Neural progenitor cell (in vitro differentiated cells): Measurements from ENCODE around the gene TBX18. TPM values are rescaled to one million over a fixed set of nuclear protein-coding genes. Genes with fewer than 3 reads are reported as not detected.

Experiments
- DNase-seq: peaks from one replicate; pipeline ENCODE4 v3.0.0-alpha.2; 2016; ENCODE audit warnings: low spot score
- H2AFZ ChIP-seq: fragments of 200-600 bp; sonication (generic); replicated peaks from 2 replicates; pipeline ENCODE4 v1.6.1; 2016; ENCODE audit warnings: antibody characterized with exemption
- H3F3A ChIP-seq: fragments of 200-600 bp; sonication (generic); 2 replicates; pipeline ENCODE4 v1.6.1; 2016; ENCODE audit warnings: antibody characterized with exemption, low read depth
- H3K27ac ChIP-seq: fragments of 200-600 bp; sonication (generic); 2 replicates; pipeline ENCODE4 v1.5.1; 2016; ENCODE audit warnings: mild to moderate bottlenecking
- H3K27me3 ChIP-seq: fragments of 200-600 bp; sonication (generic); 2 replicates; pipeline ENCODE4 v1.6.1; 2016; ENCODE audit warnings: mild to moderate bottlenecking, moderate library complexity
- H3K36me3 ChIP-seq: fragments of 200-600 bp; sonication (generic); 2 replicates; pipeline ENCODE4 v1.5.1; 2016
- H3K4me1 ChIP-seq: fragments of 200-600 bp; sonication (generic); 2 replicates; pipeline ENCODE4 v1.6.1; 2016; ENCODE audit warnings: mixed run types
- H3K4me2 ChIP-seq: fragments of 200-600 bp; sonication (generic); 2 replicates; pipeline ENCODE4 v1.6.1; 2016
- H3K4me3 ChIP-seq: fragments of 200-600 bp; sonication (generic); 2 replicates; pipeline ENCODE4 v1.5.1; 2016
- H3K79me2 ChIP-seq: fragments of 200-600 bp; sonication (generic); 2 replicates; pipeline ENCODE4 v1.6.1; 2016; ENCODE audit warnings: low read depth
- H3K9ac ChIP-seq: fragments of 200-600 bp; sonication (generic); 2 replicates; pipeline ENCODE4 v1.6.1; 2016
- H3K9me3 ChIP-seq: fragments of 200-600 bp; sonication (generic); 2 replicates; pipeline ENCODE4 v1.5.1; 2016; ENCODE audit warnings: low read depth
- H4K20me1 ChIP-seq: fragments of 200-600 bp; sonication (generic); 2 replicates; pipeline ENCODE4 v1.6.1; 2016; ENCODE audit warnings: low read depth
- H3K27ac Mint-ChIP-seq: 3 replicates; pipeline ENCODE4 v1.8.0; 2021; ENCODE audit warnings: mixed read lengths
- H3K27me3 Mint-ChIP-seq: 2 replicates; pipeline ENCODE4 v1.8.0; 2022; ENCODE audit warnings: low read depth, mild to moderate bottlenecking, inconsistent platforms, moderate library complexity, mixed read lengths; ENCODE audit not compliant: insufficient read depth
- H3K36me3 Mint-ChIP-seq: 3 replicates; pipeline ENCODE4 v1.8.0; 2021; ENCODE audit warnings: mixed read lengths
- H3K4me1 Mint-ChIP-seq: 3 replicates; pipeline ENCODE4 v1.8.0; 2021; ENCODE audit warnings: mixed read lengths
- H3K4me3 Mint-ChIP-seq: 3 replicates; pipeline ENCODE4 v1.8.0; 2021; ENCODE audit warnings: mild to moderate bottlenecking, moderate library complexity, mixed read lengths
- H3K9me3 Mint-ChIP-seq: 3 replicates; pipeline ENCODE4 v1.8.0; 2020; ENCODE audit warnings: mixed read lengths
- EZH2 ChIP-seq: fragments of 200-600 bp; sonication (generic); IDR thresholded peaks from 2 replicates; pipeline ENCODE4 v1.6.1; 2017; ENCODE audit warnings: antibody characterized with exemption, mild to moderate bottlenecking, moderate library complexity
- EZH2phosphoT487 ChIP-seq: fragments of 200-600 bp; sonication (generic); IDR thresholded peaks from 2 replicates; pipeline ENCODE4 v1.6.1; 2017; ENCODE audit warnings: antibody characterized with exemption
- total RNA-seq: library from RNA; depleted of rRNA; stranded (reverse); fragments of >200 nt; gene quantifications from 2 replicates; pipeline ENCODE4 v1.2.3, GENCODE V29; 2015; ENCODE audit warnings: low replicate concordance
- TF ChIP-seq, protein P1 (sequence below): fragments of 200-600 bp; sonication (generic); IDR thresholded peaks from 2 replicates; pipeline ENCODE4 v1.5.1; 2017; ENCODE audit warnings: antibody characterized with exemption, mild to moderate bottlenecking

TBX18 gene
- not detected in 2 replicates for total RNA-seq

DNA sequence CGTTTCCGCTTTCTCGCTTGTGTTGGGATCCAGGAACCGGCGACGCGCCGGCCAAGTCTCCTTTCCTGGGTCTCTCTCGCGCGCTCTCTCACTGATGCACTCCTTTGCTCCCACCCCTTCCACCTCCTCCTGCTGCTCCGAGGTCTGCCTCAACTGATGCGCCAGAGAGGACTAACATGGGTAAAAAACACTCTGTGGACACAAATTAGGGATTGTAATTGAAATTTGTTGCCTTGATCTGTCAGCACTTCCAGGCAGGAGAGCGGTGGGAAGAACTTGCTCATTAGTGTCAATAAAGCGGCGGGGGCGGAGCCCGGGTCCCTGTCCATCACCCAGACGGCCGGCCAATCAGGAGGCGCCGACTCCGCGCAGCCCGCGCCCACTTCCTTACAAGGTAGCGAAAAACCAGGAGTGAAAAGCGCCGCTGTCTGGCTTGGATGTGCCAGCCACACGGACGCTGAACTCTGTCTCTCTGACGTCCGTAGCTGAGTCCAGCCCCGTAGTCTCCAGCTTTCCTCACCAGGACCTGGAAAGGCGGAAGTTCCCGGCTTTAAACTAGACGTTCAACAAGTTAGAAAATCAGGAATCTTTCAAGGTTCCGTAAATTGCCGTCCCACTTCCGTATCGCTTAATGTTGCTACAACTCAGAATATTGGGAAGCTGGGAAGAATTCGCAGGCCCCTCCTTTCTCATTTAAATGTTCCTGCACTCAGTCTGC lies at the start of gene TBX18:
TBX18 (minus strand) TSS at position 267 of the 718 bp plus-strand sequence. CDS start 417 bp downstream, outside the sequence.
- no peak for TF ChIP-seq EZH2
- no peak for TF ChIP-seq EZH2phosphoT487
- TF ChIP-seq, protein P1, sequence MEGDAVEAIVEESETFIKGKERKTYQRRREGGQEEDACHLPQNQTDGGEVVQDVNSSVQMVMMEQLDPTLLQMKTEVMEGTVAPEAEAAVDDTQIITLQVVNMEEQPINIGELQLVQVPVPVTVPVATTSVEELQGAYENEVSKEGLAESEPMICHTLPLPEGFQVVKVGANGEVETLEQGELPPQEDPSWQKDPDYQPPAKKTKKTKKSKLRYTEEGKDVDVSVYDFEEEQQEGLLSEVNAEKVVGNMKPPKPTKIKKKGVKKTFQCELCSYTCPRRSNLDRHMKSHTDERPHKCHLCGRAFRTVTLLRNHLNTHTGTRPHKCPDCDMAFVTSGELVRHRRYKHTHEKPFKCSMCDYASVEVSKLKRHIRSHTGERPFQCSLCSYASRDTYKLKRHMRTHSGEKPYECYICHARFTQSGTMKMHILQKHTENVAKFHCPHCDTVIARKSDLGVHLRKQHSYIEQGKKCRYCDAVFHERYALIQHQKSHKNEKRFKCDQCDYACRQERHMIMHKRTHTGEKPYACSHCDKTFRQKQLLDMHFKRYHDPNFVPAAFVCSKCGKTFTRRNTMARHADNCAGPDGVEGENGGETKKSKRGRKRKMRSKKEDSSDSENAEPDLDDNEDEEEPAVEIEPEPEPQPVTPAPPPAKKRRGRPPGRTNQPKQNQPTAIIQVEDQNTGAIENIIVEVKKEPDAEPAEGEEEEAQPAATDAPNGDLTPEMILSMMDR: no peak
- H3K4me3 ChIP-seq: peak within 1 kb of the TSS; percentile 44
- peaks cover 21% of the 10 kb centered on the region for H3F3A ChIP-seq
- H3K9me3 ChIP-seq: no peaks in the 10 kb centered on the region
- peaks cover 9% of the 10 kb centered on the region for H3K4me1 ChIP-seq
- H4K20me1 ChIP-seq: peaks cover 75% of the 10 kb centered on the region
- peaks cover 2% of the 10 kb centered on the region for H3K9me3 Mint-ChIP-seq
- H3K36me3 Mint-ChIP-seq: no peaks in the 10 kb centered on the region
- no peaks in the 10 kb centered on the region for H3K79me2 ChIP-seq
- peak within 1 kb of the TSS; percentile 51 for H2AFZ ChIP-seq
- no peak within 1 kb of the TSS for H3K27ac ChIP-seq
- peak; percentile 98 for DNase-seq
- peaks cover 100% of the 10 kb centered on the region for H3K27me3 ChIP-seq
- no peaks in the 10 kb centered on the region for H3K36me3 ChIP-seq
- no peak within 1 kb of the TSS for H3K27ac Mint-ChIP-seq
- peak within 1 kb of the TSS; percentile 73 for H3K4me2 ChIP-seq
- H3K27me3 Mint-ChIP-seq: peaks cover 81% of the 10 kb centered on the region
- H3K4me1 Mint-ChIP-seq: peaks cover 20% of the 10 kb centered on the region
- H3K4me3 Mint-ChIP-seq: peak within 1 kb of the TSS; percentile 87
- H3K9ac ChIP-seq: no peak within 1 kb of the TSS

DNA sequence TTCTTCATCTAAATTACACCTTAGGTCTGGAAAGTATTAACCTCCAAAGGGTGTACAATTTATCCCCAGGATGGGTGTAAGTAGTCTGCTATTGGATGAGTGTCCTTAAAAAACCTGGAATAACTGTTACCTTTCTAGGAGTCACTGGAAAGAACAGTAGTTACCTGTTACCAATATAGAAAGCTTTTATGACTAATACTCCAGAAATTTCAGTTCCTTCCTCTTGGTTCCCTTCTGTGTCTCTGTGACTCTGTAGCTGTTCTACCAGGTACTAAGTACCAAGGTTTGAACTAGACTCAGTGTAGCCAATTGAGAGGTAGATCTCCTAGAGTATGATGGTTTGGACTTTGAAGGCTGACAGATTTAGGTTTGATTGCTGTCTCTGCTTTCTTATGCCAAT lies 47.0 kb upstream of the TBX18 start:
- H3K36me3 ChIP-seq: no peaks in the 10 kb centered on the region
- no peak overlapping the region for H3K9ac ChIP-seq
- H2AFZ ChIP-seq: no peak overlapping the region
- H3K79me2 ChIP-seq: no peaks in the 10 kb centered on the region
- Mint-ChIP-seq H3K9me3 (no peaks in the 10 kb centered on the region), H3K27ac (no peak overlapping the region), H3K27me3 (peaks cover 2% of the 10 kb centered on the region), H3K36me3 (no peaks in the 10 kb centered on the region), H3K4me3 (no peak overlapping the region), H3K4me1 (peaks cover 3% of the 10 kb centered on the region)
- DNase-seq: no peak
- H3K4me3 ChIP-seq: no peak overlapping the region
- no peak overlapping the region for H3K4me2 ChIP-seq
- H3K27me3 ChIP-seq: no peaks in the 10 kb centered on the region
- H3K4me1 ChIP-seq: no peaks in the 10 kb centered on the region
- TF ChIP-seq EZH2 (no peak), EZH2phosphoT487 (no peak)
- TF ChIP-seq, protein P1: no peak
- H3K27ac ChIP-seq: no peak overlapping the region
- no peaks in the 10 kb centered on the region for H3F3A ChIP-seq
- H4K20me1 ChIP-seq: no peaks in the 10 kb centered on the region
- H3K9me3 ChIP-seq: no peaks in the 10 kb centered on the region

DNA sequence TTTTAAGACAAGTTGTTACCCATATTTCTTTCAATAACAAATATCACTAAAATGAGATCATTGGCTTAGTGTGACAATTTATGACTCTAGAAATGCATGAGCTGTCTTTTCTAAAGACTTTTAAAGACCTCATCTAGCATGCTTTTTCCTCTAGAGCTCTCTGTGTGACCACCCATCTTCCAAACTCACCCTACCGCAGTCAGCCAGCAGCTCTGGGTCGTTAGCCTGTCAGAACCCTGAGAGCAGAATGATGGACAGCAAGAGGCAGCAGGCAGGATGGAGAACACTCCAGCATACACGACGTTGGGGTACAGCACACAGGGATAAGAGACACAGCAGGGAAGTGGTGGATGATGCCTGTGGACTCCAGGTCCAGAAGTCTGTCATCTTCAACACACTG lies 45.1 kb upstream of the TBX18 start:
- Histone ChIP-seq H3F3A (no peaks in the 10 kb centered on the region), H2AFZ (no peak overlapping the region), H3K79me2 (no peaks in the 10 kb centered on the region), H3K27me3 (no peaks in the 10 kb centered on the region), H3K4me2 (no peak overlapping the region), H3K9ac (no peak overlapping the region), H3K4me3 (no peak overlapping the region), H3K27ac (no peak overlapping the region), H3K36me3 (no peaks in the 10 kb centered on the region), H3K4me1 (no peaks in the 10 kb centered on the region), H4K20me1 (no peaks in the 10 kb centered on the region), H3K9me3 (no peaks in the 10 kb centered on the region)
- H3K4me1 Mint-ChIP-seq: peaks cover 3% of the 10 kb centered on the region
- H3K36me3 Mint-ChIP-seq: no peaks in the 10 kb centered on the region
- no peak overlapping the region for H3K27ac Mint-ChIP-seq
- no peak for DNase-seq
- TF ChIP-seq EZH2 (no peak), EZH2phosphoT487 (no peak)
- TF ChIP-seq, protein P1: no peak
- peaks cover 4% of the 10 kb centered on the region for H3K27me3 Mint-ChIP-seq
- H3K9me3 Mint-ChIP-seq: no peaks in the 10 kb centered on the region
- H3K4me3 Mint-ChIP-seq: no peak overlapping the region
